GM13976 (cell line): Measurements from ENCODE around the gene DAAM2.

Source experiments
- DNase-seq: peaks from one replicate; pipeline ENCODE4 v3.0.0; 2012; ENCODE audit warnings: low spot score
- in situ Hi-C: fragments of 300-500 bp; cut with MboI; formaldehyde crosslinking; loops from one replicate; pipeline ENCODE4 v1.12.0; 2022; ENCODE audit warnings: low sequenced_read_pairs, mixed read lengths, inconsistent platforms; ENCODE audit not compliant: unreplicated experiment
- TF ChIP-seq, protein P1 (sequence below): IDR thresholded peaks from 2 replicates; pipeline ENCODE4 v1.5.1; 2012; ENCODE audit warnings: borderline replicate concordance, mild to moderate bottlenecking; ENCODE audit not compliant: insufficient read depth; ENCODE audit errors: extremely low read depth, missing control alignments, control extremely low read depth

The DAAM2 gene

DNA sequence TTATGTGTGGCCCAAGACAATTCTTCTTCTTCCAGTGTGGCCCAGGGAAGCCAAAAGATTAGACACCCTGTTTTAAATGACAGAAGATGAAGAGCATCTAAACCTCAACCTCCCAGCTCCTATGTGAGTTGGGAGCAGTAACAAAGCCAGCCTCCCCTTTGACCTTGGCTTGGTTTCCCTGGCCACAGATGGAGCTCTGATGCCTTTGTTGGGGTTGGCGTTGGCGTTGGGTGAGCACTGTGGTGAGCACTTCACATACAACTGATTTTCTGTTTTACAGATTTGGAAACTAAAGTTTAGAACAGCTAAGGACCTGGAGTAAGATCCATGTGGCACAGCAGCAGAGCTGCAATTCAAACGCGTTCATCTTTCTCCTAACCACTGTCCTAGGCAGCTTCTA, 22.1 kb downstream of the DAAM2 start:
- in situ Hi-C loops, result no loop called here
- no peak for DNase-seq
- TF ChIP-seq, protein P1, sequence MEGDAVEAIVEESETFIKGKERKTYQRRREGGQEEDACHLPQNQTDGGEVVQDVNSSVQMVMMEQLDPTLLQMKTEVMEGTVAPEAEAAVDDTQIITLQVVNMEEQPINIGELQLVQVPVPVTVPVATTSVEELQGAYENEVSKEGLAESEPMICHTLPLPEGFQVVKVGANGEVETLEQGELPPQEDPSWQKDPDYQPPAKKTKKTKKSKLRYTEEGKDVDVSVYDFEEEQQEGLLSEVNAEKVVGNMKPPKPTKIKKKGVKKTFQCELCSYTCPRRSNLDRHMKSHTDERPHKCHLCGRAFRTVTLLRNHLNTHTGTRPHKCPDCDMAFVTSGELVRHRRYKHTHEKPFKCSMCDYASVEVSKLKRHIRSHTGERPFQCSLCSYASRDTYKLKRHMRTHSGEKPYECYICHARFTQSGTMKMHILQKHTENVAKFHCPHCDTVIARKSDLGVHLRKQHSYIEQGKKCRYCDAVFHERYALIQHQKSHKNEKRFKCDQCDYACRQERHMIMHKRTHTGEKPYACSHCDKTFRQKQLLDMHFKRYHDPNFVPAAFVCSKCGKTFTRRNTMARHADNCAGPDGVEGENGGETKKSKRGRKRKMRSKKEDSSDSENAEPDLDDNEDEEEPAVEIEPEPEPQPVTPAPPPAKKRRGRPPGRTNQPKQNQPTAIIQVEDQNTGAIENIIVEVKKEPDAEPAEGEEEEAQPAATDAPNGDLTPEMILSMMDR, result no peak

DNA sequence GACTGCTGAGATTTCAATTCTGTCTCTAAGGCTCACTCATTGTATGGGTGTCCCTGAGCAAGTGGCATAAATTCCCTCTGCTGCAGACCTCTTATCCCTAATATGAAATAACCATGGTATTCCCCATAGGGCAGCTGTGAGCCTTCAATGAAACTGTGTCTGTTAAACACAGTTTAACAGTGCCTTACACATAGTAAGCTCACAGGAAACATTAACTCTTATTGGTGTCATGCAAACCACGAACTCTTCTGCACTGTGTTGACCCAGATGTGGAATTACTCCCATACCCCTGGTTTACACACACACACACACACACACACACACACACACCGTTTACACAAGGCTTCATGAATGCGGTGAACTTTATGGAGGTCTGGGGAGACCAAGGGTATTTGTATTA, 23.2 kb downstream of the DAAM2 start:
- DNase-seq, result no peak
- TF ChIP-seq, protein P1, result no peak
- in situ Hi-C loops, result no loop called here

DNA sequence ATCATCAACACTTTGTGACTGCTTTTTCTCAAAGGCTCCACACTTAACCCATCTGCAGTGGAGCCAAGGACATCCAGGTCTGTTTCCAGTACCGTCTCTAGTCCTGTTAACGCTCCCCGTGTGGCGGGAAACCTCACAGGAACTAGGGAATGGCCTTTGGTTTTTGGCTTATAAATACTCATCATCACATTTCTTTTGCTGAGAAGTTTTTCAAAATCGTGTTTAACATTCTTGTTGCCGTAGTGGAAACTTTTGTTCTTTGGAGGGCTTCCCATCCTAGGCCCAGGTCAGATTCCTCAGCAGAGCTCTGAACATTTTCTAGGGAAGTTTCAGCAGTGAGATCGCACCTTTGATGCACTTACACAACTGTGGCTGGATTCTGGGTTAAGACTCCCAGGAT, 24.6 kb downstream of the DAAM2 start:
- in situ Hi-C loops, result no loop called here
- DNase-seq, result no peak
- TF ChIP-seq, protein P1, result no peak

DNA sequence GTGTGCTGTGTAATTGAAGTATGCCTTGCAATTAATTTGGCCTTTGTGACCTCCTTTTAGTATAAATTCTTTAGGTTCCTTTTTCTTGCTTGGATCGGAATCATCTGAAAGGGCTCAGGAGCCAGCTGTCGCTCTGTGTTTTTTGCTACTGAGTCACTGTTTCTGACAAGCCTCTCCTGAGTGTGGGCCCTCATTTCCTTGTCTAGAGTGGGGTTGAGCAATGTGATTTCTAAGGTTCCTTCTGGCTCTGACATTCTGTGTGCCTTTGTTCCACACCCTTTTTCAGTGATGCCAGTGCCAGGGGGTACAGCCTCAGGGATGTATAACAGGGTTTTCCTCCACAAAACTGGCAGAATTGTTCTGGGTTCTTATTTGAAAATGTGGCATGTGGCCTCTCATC, 26.5 kb downstream of the DAAM2 start:
- in situ Hi-C loops, result no loop called here
- no peak for DNase-seq
- TF ChIP-seq, protein P1, result no peak

DNA sequence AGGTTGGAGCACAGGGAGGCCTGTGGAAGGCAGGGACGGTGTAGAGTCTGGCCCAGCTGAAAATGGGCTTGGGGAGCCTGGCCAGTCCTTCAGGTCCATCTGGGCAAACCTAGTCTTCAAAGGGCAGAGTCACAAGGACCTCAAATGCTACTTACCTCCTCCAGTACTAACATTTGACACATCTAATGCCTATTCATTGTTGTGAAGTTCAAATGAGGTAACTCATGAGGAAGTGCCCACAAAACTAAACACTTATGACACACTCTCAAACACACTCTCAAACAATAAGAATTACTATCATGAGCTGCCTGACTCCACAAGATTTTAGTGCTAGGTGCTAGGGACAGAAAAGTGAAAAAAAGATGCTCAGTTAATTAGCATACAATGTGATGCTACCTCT, 27.1 kb downstream of the DAAM2 start:
- TF ChIP-seq, protein P1, result no peak
- DNase-seq, result no peak
- in situ Hi-C loops, result no loop called here

DNA sequence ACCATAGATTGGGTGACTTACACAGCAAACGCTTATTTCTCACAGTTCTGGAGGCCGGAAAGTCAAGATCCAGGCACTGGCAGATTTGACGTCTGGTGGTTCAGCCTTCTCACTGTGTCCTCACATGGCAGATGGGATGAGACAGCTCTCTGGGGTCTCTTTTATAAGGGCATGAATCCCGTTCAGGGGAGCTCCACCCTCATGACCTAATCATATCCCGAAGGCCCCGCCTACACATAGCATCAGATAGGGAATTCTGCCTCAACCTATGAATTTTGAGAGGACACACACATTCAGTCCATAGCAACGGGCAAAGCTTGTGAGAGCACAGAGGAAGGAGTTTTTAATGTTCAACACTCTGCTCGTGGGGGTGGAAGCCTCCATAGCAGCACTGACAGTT, 27.5 kb downstream of the DAAM2 start:
- no peak for DNase-seq
- in situ Hi-C loops, result no loop called here
- TF ChIP-seq, protein P1, result no peak

DNA sequence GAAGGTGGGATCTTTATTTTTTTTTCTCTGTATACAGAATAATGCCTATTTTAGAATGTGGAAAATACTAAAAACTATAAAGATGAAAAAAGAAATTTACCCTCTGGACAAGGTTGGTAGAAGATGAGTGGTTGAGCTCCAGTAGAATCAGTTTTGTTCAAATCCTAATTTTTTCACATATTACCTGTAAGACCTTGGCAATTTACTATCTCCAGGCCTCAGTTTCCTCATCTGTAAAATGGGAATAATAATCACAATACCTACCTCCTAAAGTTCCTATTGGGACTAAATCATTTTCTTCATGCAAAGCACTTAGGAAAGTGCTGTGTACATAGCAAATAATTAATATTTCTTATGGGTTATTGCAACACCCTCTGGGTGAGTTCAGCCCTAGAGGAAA, 28.4 kb downstream of the DAAM2 start:
- TF ChIP-seq, protein P1, result no peak
- in situ Hi-C loops, result no loop called here
- no peak for DNase-seq
